Right forelimb (tissue), 1 donor: ENCODE measurements around the gene VPS39.

Source experiments
- DNase-seq: peaks from one replicate; pipeline ENCODE4 v3.0.0-alpha.2; 2018

VPS39 gene

GRCh38 chr15:42194513-42194912 is 13.6 kb downstream of the VPS39 start:
- DNase-seq: no peak

DNA sequence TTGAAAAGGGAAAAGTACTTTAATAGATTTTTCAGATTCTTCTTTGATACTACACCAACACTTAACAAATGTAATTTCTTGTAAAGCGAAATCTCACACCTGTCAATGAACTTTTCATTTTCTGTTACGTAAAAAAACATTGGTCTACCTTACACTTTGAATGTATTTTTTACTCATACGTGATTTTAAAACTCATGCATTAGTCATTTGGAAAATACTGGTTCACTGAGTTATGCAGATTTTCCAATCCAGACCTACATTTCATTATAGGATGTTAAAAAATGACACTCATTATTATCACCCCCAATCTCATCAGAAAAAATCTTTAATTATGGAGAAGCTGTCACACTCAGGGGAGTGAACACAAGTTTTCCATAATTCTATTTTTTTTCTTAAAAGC is 14.7 kb downstream of the VPS39 start:
- DNase-seq: no peak

GRCh38 chr15:42191610-42192346 is 16.3 kb downstream of the VPS39 start:
- DNase-seq: no peak

- no peak for DNase-seq
Measured at GRCh38 chr15:42190370-42190769, 17.7 kb downstream of the VPS39 start.

- DNase-seq: no peak
Measured at GRCh38 chr15:42185801-42186200, 22.3 kb downstream of the VPS39 start.

DNA sequence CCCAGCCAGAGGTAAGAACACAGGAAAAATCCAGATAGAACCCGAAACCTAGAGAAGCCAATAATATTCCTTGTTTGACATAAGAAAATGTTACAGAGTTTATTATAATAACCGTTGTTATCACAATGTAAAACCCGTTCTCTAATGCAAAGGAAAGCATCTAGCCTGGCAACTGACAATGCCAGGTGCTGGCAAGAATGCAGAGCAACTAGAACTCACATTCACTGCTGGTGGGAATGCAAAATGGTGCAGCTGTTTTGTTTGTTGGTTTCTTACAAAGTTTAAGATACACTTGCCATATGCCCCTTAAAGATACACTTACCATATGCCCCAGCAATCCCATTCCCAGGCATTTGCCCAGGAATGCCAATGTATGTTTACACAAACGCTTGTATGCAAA is 23.4 kb downstream of the VPS39 start:
- DNase-seq: no peak

GRCh38 chr15:42184296-42184695 is 23.8 kb downstream of the VPS39 start:
- DNase-seq: no peak

- DNase-seq: no peak
Measured at GRCh38 chr15:42182961-42183360, 25.1 kb downstream of the VPS39 start.

GRCh38 chr15:42182328-42182886 is 25.7 kb downstream of the VPS39 start:
- no peak for DNase-seq

GRCh38 chr15:42178056-42178455 is 30.0 kb downstream of the VPS39 start:
- no peak for DNase-seq

- no peak for DNase-seq
Measured at GRCh38 chr15:42175671-42176070, 32.4 kb downstream of the VPS39 start.

DNA sequence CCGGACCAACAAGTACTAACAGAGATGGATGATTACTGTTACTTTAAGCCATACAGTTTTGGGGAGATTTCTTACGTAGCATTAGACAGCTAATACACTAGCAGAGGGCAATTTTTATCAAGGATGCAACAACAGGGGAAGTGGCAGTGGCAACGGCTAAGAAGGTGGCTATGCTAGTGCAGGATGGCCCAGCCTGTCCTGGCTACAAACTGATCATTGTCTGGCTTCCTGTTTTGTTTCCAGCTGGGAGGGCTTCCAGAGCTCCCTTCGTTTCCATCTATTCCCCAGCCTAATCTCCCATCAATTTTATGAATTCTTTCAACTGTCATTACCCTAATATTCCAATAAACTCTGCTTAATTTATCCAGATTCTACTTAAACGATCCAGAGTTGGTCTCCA is 35.6 kb downstream of the VPS39 start:
- DNase-seq: no peak

- DNase-seq: no peak
Measured at GRCh38 chr15:42171795-42172194, 36.3 kb downstream of the VPS39 start.

DNA sequence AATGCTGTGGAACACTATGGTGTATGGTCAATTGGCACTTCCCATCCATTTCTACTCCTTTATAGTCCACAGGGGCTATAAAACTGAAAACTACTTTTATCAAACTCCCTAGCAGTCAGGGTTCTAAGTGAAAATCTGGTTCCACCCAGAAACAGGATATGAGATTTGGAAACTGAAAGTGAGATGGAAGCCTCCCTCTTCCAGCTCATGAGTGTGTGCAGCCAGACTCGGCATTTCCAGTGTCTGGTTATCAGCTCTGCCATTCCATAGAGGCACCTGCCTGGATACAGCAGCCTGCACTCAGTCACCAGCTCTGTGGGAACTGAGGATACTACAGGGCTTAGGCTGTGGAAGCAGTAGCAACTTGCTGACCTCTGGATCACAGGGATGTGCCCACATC is 37.0 kb downstream of the VPS39 start:
- DNase-seq: no peak

DNA sequence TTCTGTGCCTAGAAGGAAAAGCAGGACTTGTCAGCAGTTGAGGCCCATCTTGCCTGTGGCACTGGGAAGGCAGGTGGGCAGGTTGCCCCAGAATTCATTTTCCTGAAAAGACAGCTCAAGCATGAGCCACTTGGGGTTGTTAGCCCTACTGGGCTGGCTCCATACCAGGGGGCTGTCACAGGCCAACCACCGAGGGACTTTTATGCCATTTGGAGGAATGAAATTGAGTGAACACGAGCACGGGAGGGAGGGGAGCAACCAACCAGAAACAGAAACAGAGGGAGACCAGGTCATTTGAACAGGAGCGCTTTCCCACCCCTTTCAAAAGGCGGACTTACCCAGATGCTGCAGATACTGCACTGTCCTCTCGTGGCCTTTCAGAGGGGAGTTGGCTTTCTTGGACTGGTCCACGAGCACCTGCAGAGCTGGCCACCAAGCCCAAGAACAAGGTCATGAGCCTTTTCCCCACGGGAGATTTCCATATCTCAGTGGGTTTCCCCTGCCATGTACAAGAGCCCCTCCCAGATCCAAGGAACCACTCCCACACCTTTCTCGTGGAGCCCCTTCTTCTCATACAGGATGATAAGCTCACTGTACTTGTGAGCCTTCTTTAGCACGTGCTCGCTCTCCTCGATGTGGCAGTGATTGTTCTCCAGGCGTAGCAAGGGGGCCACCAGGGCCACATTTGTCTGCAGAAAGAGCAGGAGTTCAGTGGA is 41.7 kb downstream of the VPS39 start:
- no peak for DNase-seq

DNA sequence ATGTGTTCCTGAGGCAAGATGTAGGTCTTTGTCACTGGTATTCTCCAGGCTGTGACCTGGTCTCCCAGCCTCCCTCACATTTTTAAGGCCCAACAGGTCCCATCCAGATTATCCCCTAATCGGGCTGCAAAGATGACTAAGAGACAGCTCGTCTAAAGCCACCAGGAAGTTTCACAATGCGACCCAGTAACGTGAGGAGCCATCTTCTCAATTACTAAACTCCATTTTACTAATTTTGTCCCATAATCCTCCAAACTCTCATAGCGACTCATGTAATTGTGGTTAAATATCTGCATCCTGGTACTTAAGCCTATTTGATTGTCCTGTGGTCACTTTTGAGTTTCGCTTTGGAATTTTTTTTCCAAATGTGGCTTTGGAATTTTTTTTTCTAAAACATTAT is 43.0 kb downstream of the VPS39 start:
- no peak for DNase-seq

DNA sequence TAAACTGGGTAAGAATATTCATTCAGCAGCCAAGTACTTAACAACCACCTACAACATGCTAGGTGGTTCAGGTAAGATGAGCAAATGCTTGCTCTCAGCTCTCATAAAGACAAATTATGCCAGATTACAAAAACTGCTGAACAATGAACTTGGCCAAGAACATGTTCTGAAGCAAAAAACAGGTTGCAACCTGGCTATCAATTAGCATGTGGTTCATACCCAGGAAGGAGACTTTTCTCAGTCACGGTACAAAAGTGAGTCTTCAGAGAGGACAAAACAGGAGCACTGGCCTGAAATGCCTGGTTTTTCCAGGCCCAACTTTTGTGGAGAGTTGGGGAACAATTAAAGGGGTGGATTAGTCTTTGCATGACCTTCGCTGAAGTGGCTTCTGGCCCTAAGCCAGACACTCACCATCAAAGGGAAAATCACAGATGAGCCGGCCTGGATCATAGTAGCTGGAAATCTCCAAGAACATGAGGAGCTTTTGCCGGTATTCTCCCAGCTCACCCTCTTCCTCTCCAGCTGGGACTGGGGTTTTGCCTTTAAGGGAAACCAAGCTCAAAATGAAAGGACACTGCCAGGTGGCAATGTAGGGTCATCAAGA is 44.1 kb downstream of the VPS39 start:
- no peak for DNase-seq

GRCh38 chr15:42163291-42163690 is 44.8 kb downstream of the VPS39 start:
- DNase-seq: no peak

- DNase-seq: no peak
Measured at GRCh38 chr15:42160136-42160535, 48.0 kb downstream of the VPS39 start.

- no peak for DNase-seq
Measured at GRCh38 chr15:42159381-42160015, 48.6 kb downstream of the VPS39 start.

GRCh38 chr15:42158941-42159340 is 49.2 kb downstream of the VPS39 start:
- no peak for DNase-seq

- peak; percentile 32 for DNase-seq
Measured at GRCh38 chr15:42157981-42158765, 49.9 kb downstream of the VPS39 start.

DNA sequence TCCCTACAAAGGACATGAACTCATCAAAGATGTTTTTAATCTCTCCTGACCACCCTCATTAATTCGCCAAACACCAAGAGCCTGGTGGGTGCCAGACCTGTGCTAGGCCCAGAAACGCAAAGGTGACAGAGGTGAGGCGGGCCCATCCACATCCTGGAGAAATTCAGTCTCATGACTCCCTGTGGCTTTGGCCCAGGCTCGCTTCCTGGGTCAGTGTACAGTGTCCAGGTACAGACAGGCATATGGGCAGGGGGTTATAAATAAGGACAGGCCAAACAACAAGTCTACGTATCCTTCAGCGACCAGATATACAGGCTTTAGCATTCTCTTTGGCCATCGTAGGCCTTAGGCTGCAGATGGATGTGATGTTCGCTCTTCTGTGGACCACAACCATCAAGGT is 50.7 kb downstream of the VPS39 start:
- peak; percentile 19 for DNase-seq
